MM.1S (cell line): ENCODE measurements around the gene TRAF3IP1.

Experiments
- DNase-seq: peaks from one replicate; pipeline ENCODE4 v3.0.0-alpha.2; 2015
- H2AFZ ChIP-seq: fragments of 300-600 bp; sonication (generic); 2 replicates; pipeline ENCODE4 v1.6.0; 2016; ENCODE audit warnings: antibody characterized with exemption, low read length
- H3F3A ChIP-seq: fragments of 300-600 bp; sonication (generic); 2 replicates; pipeline ENCODE4 v1.6.1; 2016; ENCODE audit warnings: mild to moderate bottlenecking, antibody characterized with exemption, low read length, moderate library complexity, mixed read lengths; ENCODE audit not compliant: insufficient read depth
- H3K27ac ChIP-seq: fragments of 300-600 bp; sonication (generic); 2 replicates; pipeline ENCODE4 v1.5.1; 2016; ENCODE audit warnings: mild to moderate bottlenecking, low read length
- H3K27me3 ChIP-seq: fragments of 300-600 bp; sonication (generic); replicated peaks from 2 replicates; pipeline ENCODE4 v1.6.0; 2016; ENCODE audit warnings: low read length; ENCODE audit not compliant: insufficient read depth
- H3K36me3 ChIP-seq: fragments of 300-600 bp; sonication (generic); replicated peaks from 2 replicates; pipeline ENCODE4 v1.6.1; 2016; ENCODE audit warnings: mild to moderate bottlenecking, low read length, mixed read lengths; ENCODE audit not compliant: insufficient read depth
- H3K4me1 ChIP-seq: fragments of 300-600 bp; sonication (generic); 2 replicates; pipeline ENCODE4 v1.6.1; 2016; ENCODE audit warnings: low read length, mixed read lengths
- H3K4me2 ChIP-seq: fragments of 300-600 bp; sonication (generic); 2 replicates; pipeline ENCODE4 v1.6.0; 2016; ENCODE audit warnings: low read depth, low read length
- H3K4me3 ChIP-seq: fragments of 300-600 bp; sonication (generic); 2 replicates; pipeline ENCODE4 v1.5.1; 2016; ENCODE audit warnings: low read length, mixed read lengths
- H3K79me2 ChIP-seq: fragments of 300-600 bp; sonication (generic); 2 replicates; pipeline ENCODE4 v1.6.1; 2016; ENCODE audit warnings: mixed run types, low read length, mixed read lengths
- H3K9ac ChIP-seq: fragments of 300-600 bp; sonication (generic); 2 replicates; pipeline ENCODE4 v1.6.1; 2016; ENCODE audit warnings: low read length, mixed read lengths
- H3K9me2 ChIP-seq: fragments of 300-600 bp; sonication (generic); replicated peaks from 2 replicates; pipeline ENCODE4 v1.6.1; 2016; ENCODE audit warnings: mild to moderate bottlenecking, low read length, mixed read lengths; ENCODE audit not compliant: insufficient read depth
- H3K9me3 ChIP-seq: fragments of 300-600 bp; sonication (generic); replicated peaks from 2 replicates; pipeline ENCODE4 v1.6.1; 2016; ENCODE audit warnings: mild to moderate bottlenecking, low read length, mixed read lengths; ENCODE audit not compliant: insufficient read depth
- H4K20me1 ChIP-seq: fragments of 300-600 bp; sonication (generic); 2 replicates; pipeline ENCODE4 v1.6.1; 2016; ENCODE audit warnings: mild to moderate bottlenecking, low read length, moderate library complexity, mixed read lengths; ENCODE audit not compliant: insufficient read depth
- EZH2 ChIP-seq: fragments of 300-600 bp; sonication (generic); optimal IDR thresholded peaks from 2 replicates; pipeline ENCODE3; 2017; ENCODE audit warnings: low read depth, mild to moderate bottlenecking, antibody characterized with exemption, low read length, mixed read lengths
- EZH2phosphoT487 ChIP-seq: fragments of 300-600 bp; sonication (generic); IDR thresholded peaks from 2 replicates; pipeline ENCODE4 v1.6.1; 2018; ENCODE audit warnings: antibody characterized with exemption, low read length
- TF ChIP-seq, protein P1 (sequence below): fragments of 300-600 bp; sonication (generic); IDR thresholded peaks from 2 replicates; pipeline ENCODE4 v1.5.1; 2016; ENCODE audit warnings: antibody characterized with exemption, low read length, mixed read lengths

The TRAF3IP1 gene

GRCh38 chr2:238413368-238413767 lies 93.0 kb downstream of the TRAF3IP1 start:
- no peak for DNase-seq
- H3K4me3 ChIP-seq: no peak overlapping the region
- H2AFZ ChIP-seq: no peak overlapping the region
- peaks cover 20% of the 10 kb centered on the region; the same call in 1 of the 2 replicates for H3F3A ChIP-seq
- peaks cover 16% of the 10 kb centered on the region for H3K4me1 ChIP-seq
- H3K36me3 ChIP-seq: no peaks in the 10 kb centered on the region
- H3K4me2 ChIP-seq: no peak overlapping the region
- H3K9ac ChIP-seq: no peak overlapping the region
- no peaks in the 10 kb centered on the region for H3K27me3 ChIP-seq
- no peaks in the 10 kb centered on the region for H4K20me1 ChIP-seq
- H3K27ac ChIP-seq: no peak overlapping the region
- no peaks in the 10 kb centered on the region for H3K9me2 ChIP-seq
- TF ChIP-seq EZH2 (no peak), EZH2phosphoT487 (no peak)
- TF ChIP-seq, protein P1, sequence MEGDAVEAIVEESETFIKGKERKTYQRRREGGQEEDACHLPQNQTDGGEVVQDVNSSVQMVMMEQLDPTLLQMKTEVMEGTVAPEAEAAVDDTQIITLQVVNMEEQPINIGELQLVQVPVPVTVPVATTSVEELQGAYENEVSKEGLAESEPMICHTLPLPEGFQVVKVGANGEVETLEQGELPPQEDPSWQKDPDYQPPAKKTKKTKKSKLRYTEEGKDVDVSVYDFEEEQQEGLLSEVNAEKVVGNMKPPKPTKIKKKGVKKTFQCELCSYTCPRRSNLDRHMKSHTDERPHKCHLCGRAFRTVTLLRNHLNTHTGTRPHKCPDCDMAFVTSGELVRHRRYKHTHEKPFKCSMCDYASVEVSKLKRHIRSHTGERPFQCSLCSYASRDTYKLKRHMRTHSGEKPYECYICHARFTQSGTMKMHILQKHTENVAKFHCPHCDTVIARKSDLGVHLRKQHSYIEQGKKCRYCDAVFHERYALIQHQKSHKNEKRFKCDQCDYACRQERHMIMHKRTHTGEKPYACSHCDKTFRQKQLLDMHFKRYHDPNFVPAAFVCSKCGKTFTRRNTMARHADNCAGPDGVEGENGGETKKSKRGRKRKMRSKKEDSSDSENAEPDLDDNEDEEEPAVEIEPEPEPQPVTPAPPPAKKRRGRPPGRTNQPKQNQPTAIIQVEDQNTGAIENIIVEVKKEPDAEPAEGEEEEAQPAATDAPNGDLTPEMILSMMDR: no peak
- H3K79me2 ChIP-seq: no peaks in the 10 kb centered on the region
- H3K9me3 ChIP-seq: no peaks in the 10 kb centered on the region

DNA sequence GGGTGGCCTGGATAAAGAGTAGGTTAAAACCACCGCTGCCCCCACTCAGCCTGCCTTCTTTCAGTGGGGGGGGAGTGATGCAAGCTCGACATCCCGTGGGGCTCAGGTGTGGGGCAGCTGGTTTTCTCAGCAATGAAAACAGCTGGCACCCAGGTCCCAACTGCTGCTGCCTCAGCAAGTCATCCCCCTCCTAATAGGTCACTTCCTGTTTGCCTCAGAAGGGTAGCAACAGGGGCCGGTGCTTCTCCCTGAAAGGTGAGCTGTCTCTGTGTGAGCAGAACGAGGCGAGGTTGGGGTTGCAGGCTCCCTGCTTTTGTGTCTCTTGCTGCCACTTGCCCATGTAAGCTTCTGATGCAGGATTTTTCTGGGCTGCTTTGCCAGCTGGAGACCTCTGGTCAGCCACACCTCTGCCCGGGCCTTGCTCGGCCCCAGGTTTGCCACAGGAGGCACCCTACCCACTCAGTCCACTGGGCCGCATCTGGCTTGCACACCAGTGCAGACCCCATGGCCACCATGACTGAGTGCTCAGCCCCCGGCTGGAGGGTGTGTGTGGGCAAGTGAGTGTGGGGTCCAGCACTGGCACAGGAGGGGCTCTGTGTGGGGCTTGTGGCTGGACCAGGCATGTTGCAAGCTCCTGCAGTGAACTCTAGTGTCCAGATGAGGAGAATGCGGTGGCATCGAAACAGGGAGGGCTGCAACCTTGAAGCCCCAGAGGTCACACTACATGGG lies 94.9 kb downstream of the TRAF3IP1 start:
- Histone ChIP-seq H3K9ac (peak overlapping the region; percentile 76), H3K27ac (peak overlapping the region; percentile 93), H3K79me2 (no peaks in the 10 kb centered on the region), H3K4me2 (peak overlapping the region; percentile 91), H3K4me3 (peak overlapping the region; percentile 52), H4K20me1 (no peaks in the 10 kb centered on the region), H2AFZ (peak overlapping the region; percentile 58), H3K9me3 (no peaks in the 10 kb centered on the region), H3K36me3 (no peaks in the 10 kb centered on the region), H3F3A (peaks cover 22% of the 10 kb centered on the region; the same call in 1 of the 2 replicates), H3K4me1 (peaks cover 16% of the 10 kb centered on the region), H3K9me2 (no peaks in the 10 kb centered on the region), H3K27me3 (no peaks in the 10 kb centered on the region)
- DNase-seq: peak; percentile 96
- TF ChIP-seq, protein P1: peak; percentile 33
- TF ChIP-seq EZH2phosphoT487: no peak

GRCh38 chr2:238415893-238416292 lies 95.6 kb downstream of the TRAF3IP1 start:
- H3K27ac ChIP-seq: peak overlapping the region; percentile 93; the same call in 1 of the 2 replicates
- no peaks in the 10 kb centered on the region for H3K36me3 ChIP-seq
- no peaks in the 10 kb centered on the region for H3K27me3 ChIP-seq
- no peaks in the 10 kb centered on the region for H3K9me2 ChIP-seq
- H3K9ac ChIP-seq: peak overlapping the region; percentile 76
- no peaks in the 10 kb centered on the region for H3K79me2 ChIP-seq
- no peaks in the 10 kb centered on the region for H4K20me1 ChIP-seq
- peak overlapping the region; percentile 91; the same call in 1 of the 2 replicates for H3K4me2 ChIP-seq
- H3K4me1 ChIP-seq: peaks cover 16% of the 10 kb centered on the region
- H3F3A ChIP-seq: peaks cover 22% of the 10 kb centered on the region; the same call in 1 of the 2 replicates
- H3K4me3 ChIP-seq: 0 out of 2 replicates have a peak overlapping the region, but pooled peaks have one; percentile 52
- H3K9me3 ChIP-seq: no peaks in the 10 kb centered on the region
- DNase-seq: no peak
- TF ChIP-seq EZH2phosphoT487 (no peak), EZH2 (no peak)
- TF ChIP-seq, protein P1: no peak
- no peak overlapping the region for H2AFZ ChIP-seq
